Measurements from ENCODE around the gene DEDD2.

The DEDD2 gene

GRCh38 chr19:42151782-42152684 is 65.4 kb downstream of the DEDD2 start:
- DNase-seq: no peak

- DNase-seq: no peak
These were observed 66.5 kb downstream of the DEDD2 start for GRCh38 chr19:42150911-42151361.

GRCh38 chr19:42150364-42150763 is 67.1 kb downstream of the DEDD2 start:
- DNase-seq: peak in 1 of 58 donors; percentile 7

GRCh38 chr19:42149447-42150202 is 67.9 kb downstream of the DEDD2 start:
- DNase-seq: no peak

Measured in anterior cingulate cortex (tissue), 58 donors.